A549 treated with AZD2906 at 1 μM for 4 hours (cell line): ENCODE measurements around the gene EXOSC2. TPM values are rescaled to one million over a fixed set of nuclear protein-coding genes. Genes with fewer than 3 reads are reported as not detected.

Experiments
- total RNA-seq: library from RNA; stranded (reverse); fragments of 200-300 nt; extraction: Qiagen RNA extraction; gene quantifications from 5 replicates; pipeline ENCODE4 v1.2.3, GENCODE V29; 2022

Gene EXOSC2
- total RNA-seq: 42.6 to 72.9 TPM (median 48.7 TPM) in 5 replicates

DNA sequence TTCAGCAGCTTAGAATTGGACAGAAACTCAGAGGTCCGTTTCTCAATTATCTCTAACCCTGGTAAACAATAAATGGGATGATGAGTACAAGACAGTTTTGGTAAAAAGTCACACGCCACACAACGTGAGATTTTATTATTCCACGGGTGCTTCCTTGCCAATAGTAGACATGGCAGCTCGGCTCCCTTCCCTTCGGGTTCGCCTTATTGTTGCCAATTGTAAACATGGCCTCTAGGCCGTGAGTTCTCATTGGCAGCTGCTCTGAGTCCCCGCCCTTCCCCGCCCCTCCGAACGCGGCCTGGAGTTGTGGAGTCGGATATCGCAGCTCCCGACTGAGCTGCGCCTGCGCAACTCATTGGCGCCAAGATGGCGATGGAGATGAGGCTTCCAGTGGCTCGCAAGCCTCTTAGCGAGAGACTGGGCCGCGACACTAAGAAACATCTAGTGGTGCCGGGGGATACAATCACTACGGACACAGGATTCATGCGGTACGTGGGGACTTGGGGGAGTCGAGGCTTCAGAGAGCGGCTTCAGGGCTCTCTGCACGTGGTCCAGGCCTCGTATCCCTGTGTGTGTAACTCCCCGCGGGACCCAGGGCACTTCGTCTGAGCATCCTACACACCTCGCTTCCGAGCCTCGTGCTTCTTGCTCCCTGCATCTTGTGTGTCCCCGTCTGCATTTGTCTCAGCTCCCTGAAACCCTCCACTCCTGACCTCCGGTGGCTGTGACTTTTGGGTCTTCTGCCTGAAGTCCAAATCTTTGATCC lies at the start of gene EXOSC2:
EXOSC2 (plus strand) TSS at position 355 of the 766 bp plus-strand sequence; CDS start at position 367, 12 bp downstream.

DNA sequence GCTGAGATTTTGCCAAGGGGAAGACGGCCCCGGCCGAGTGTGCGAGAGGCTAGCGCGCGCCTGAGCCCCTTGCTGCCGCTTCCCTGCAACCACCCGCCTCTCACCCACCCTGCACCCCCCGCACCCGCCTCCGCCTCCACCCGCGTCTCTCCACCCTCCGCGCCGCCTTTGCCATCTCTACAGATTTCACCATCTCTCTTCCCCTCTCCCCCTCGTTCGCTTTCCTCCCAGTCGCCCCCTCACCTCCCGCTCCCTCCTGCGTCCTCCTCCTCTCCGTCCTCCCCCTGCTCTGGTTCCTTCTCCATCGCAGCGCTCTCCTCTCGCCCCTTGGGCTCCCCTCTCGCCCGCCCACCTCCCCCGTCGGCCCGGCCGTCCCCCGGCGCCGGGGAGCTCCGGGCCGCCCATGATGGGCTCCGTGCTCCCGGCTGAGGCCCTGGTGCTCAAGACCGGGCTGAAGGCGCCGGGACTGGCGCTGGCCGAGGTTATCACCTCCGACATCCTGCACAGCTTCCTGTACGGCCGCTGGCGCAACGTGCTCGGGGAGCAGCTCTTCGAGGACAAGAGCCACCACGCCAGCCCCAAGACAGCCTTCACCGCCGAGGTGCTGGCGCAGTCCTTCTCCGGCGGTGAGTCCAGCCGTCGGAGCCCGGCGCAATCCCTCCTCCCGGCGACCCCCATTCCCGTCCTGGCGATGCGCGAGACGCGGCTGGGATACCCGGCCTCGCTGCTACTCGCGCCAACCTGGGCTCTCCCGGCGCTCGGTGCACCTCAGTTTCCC lies 29.1 kb upstream of the EXOSC2 start, which contains the start of gene PRDM12:
PRDM12 (plus strand) TSS at position 344 of the 778 bp plus-strand sequence; CDS start at position 404, 60 bp downstream.

Other genes with a start within 250 kb of the EXOSC2 start
- 19.0 to 23.4 TPM (median 21.5 TPM) in 5 replicates for gene ASS1, start 248.8 kb upstream of the EXOSC2 start, total RNA-seq
- 46.5 to 55.2 TPM (median 49.5 TPM) in 5 replicates for gene FUBP3, start 114.2 kb upstream of the EXOSC2 start, total RNA-seq
- gene PRDM12, start 29.2 kb upstream of the EXOSC2 start, total RNA-seq: 0.19 to 0.33 TPM (median 0.32 TPM) in 5 replicates
- 43.7 to 52.2 TPM (median 49.4 TPM) in 5 replicates for gene ABL1, start 141.5 kb downstream of the EXOSC2 start, total RNA-seq
- not detected in 5 replicates for gene QRFP, start 203.0 kb downstream of the EXOSC2 start, total RNA-seq
- gene FIBCD1, start 245.5 kb downstream of the EXOSC2 start, total RNA-seq: 14.3 to 27.2 TPM (median 25.1 TPM) in 5 replicates